Measurements from ENCODE around the gene CTSW. TPM values are rescaled to one million over a fixed set of nuclear protein-coding genes. Genes with fewer than 3 reads are reported as not detected.

The CTSW gene
- polyA plus RNA-seq, 2 of the 4 experiments (the other 2 are of a cell fraction), result not detected

DNA sequence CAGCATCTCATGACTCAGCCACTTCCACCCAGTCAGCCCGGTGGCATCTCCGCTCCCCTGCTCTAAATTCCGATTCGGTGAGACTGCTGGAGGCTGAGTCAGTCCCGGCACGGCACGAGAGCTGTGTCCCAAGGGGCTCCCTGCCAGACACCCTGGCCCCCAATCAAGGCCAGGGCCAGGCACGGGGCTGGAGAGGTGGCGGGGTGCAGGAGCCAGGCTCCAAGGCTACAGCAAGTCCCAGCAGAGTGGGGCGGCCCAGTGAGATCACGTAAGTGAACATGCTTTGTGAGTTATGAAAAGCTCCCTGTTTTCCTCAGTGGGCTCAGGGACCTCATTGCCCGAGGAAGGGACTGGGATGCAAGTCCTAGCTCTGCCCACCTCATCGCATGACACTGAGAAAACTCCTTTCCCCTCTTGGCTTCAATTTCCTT is 36.2 kb downstream of the CTSW start:
- CTCF ChIA-PET, result interaction anchor here (1.7 to 31.6 kb wide), 3 partner anchors 9 to 73 kb away, joined by 4 to 618 read pairs (median 10); partner anchors contain the start of genes CCDC85B, FIBP and FOSL1
- TF ChIP-seq GATA3 (IDR thresholded peaks at IDR 0.05; ENCODE audit: borderline replicate concordance), result peak; percentile 90
- TF ChIP-seq SMC3 (IDR thresholded peaks at IDR 0.05), result 0 out of 3 replicates have a peak, but pooled peaks have one; percentile 11
- TF ChIP-seq, protein P1, sequence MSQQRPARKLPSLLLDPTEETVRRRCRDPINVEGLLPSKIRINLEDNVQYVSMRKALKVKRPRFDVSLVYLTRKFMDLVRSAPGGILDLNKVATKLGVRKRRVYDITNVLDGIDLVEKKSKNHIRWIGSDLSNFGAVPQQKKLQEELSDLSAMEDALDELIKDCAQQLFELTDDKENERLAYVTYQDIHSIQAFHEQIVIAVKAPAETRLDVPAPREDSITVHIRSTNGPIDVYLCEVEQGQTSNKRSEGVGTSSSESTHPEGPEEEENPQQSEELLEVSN (IDR thresholded peaks at IDR 0.05; ENCODE audit: borderline replicate concordance, low read depth), result peak; percentile 29; the same call in 1 of the 2 replicates
- TF ChIP-seq SREBF2 (IDR thresholded peaks at IDR 0.05), result no peak
- TF ChIP-seq KDM1A (IDR thresholded peaks at IDR 0.05; ENCODE audit: low read depth), result no peak
- peak; percentile 51; the same call in 1 of the 2 replicates for TF ChIP-seq HOXB5 (CRISPR knock-in tag; IDR thresholded peaks at IDR 0.05)
- TF ChIP-seq MAFK (IDR thresholded peaks at IDR 0.05; ENCODE audit: partially characterized antibody), result peak; percentile 96
- peak; percentile 61 for TF ChIP-seq TP53 (CRISPR knock-in tag; IDR thresholded peaks at IDR 0.05)
- peak; percentile 92 for TF ChIP-seq JUNB (IDR thresholded peaks at IDR 0.05)
- peak; percentile 84 for TF ChIP-seq MYC (IDR thresholded peaks at IDR 0.05; ENCODE audit: borderline replicate concordance, low read length)
- TF ChIP-seq HOXB13 (CRISPR knock-in tag; IDR thresholded peaks at IDR 0.05; ENCODE audit: low read depth), result peak; percentile 75; the same call in 1 of the 2 replicates
- TF ChIP-seq PHF8 (IDR thresholded peaks at IDR 0.05; ENCODE audit: borderline replicate concordance, low read depth), result no peak
- peak; percentile 42; the same call in 1 of the 2 replicates for TF ChIP-seq RARB (CRISPR knock-in tag; IDR thresholded peaks at IDR 0.05)
- peak; percentile 47 to 86; a peak in 2 of 5 replicates for TF ChIP-seq EP300 (IDR thresholded peaks at IDR 0.05)
- TF ChIP-seq RNF2 (IDR thresholded peaks at IDR 0.05; ENCODE audit: borderline replicate concordance, low read depth), result no peak
- TF ChIP-seq RCOR1 (IDR thresholded peaks at IDR 0.05; ENCODE audit: low read depth, low read length), result no peak
- peak; percentile 85 for TF ChIP-seq NFE2L2 (conservative IDR thresholded peaks at IDR 0.05; ENCODE audit: low read length)
- TF ChIP-seq, protein P2, sequence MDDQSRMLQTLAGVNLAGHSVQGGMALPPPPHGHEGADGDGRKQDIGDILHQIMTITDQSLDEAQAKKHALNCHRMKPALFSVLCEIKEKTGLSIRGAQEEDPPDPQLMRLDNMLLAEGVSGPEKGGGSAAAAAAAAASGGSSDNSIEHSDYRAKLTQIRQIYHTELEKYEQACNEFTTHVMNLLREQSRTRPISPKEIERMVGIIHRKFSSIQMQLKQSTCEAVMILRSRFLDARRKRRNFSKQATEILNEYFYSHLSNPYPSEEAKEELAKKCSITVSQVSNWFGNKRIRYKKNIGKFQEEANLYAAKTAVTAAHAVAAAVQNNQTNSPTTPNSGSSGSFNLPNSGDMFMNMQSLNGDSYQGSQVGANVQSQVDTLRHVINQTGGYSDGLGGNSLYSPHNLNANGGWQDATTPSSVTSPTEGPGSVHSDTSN (IDR thresholded peaks at IDR 0.05), result peak; percentile 75
- no peak for TF ChIP-seq HEYL (CRISPR knock-in tag; IDR thresholded peaks at IDR 0.05)
- TF ChIP-seq, protein P3, sequence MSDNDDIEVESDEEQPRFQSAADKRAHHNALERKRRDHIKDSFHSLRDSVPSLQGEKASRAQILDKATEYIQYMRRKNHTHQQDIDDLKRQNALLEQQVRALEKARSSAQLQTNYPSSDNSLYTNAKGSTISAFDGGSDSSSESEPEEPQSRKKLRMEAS (IDR thresholded peaks at IDR 0.05), result peak; percentile 90
- TF ChIP-seq FOSB (CRISPR knock-in tag; IDR thresholded peaks at IDR 0.05), result peak; percentile 85
- TF ChIP-seq EHF (CRISPR knock-in tag; IDR thresholded peaks at IDR 0.05), result no peak
- TF ChIP-seq, protein P4, sequence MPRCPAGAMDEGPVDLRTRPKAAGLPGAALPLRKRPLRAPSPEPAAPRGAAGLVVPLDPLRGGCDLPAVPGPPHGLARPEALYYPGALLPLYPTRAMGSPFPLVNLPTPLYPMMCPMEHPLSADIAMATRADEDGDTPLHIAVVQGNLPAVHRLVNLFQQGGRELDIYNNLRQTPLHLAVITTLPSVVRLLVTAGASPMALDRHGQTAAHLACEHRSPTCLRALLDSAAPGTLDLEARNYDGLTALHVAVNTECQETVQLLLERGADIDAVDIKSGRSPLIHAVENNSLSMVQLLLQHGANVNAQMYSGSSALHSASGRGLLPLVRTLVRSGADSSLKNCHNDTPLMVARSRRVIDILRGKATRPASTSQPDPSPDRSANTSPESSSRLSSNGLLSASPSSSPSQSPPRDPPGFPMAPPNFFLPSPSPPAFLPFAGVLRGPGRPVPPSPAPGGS (IDR thresholded peaks at IDR 0.05), result 0 out of 3 replicates have a peak, but pooled peaks have one; percentile 62
- peak; percentile 97 for TF ChIP-seq FOSL2 (IDR thresholded peaks at IDR 0.05)
- peak; percentile 100 for TF ChIP-seq FOSL2 (CRISPR knock-in tag; IDR thresholded peaks at IDR 0.05)
- TF ChIP-seq HOXA7 (CRISPR knock-in tag; IDR thresholded peaks at IDR 0.05), result peak; percentile 70; the same call in 1 of the 2 replicates
- peak in 1 of 2 experiments; percentile 91; a peak in 3 of 5 replicates for TF ChIP-seq JUN (IDR thresholded peaks at IDR 0.05)
- TF ChIP-seq BHLHE40 (IDR thresholded peaks at IDR 0.05; ENCODE audit: low read depth, low read length), result peak; percentile 99
- TF ChIP-seq, protein P5, sequence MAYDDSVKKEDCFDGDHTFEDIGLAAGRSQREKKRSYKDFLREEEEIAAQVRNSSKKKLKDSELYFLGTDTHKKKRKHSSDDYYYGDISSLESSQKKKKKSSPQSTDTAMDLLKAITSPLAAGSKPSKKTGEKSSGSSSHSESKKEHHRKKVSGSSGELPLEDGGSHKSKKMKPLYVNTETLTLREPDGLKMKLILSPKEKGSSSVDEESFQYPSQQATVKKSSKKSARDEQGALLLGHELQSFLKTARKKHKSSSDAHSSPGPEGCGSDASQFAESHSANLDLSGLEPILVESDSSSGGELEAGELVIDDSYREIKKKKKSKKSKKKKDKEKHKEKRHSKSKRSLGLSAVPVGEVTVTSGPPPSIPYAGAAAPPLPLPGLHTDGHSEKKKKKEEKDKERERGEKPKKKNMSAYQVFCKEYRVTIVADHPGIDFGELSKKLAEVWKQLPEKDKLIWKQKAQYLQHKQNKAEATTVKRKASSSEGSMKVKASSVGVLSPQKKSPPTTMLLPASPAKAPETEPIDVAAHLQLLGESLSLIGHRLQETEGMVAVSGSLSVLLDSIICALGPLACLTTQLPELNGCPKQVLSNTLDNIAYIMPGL (CRISPR knock-in tag; IDR thresholded peaks at IDR 0.05; ENCODE audit: borderline replicate concordance), result no peak
- TF ChIP-seq NPAS2 (CRISPR knock-in tag; IDR thresholded peaks at IDR 0.05; ENCODE audit: borderline replicate concordance), result no peak
- peak in 1 of 2 experiments; percentile 51; a peak in 1 of 4 replicates for TF ChIP-seq CEBPB (IDR thresholded peaks at IDR 0.05)
- TF ChIP-seq EHMT2 (IDR thresholded peaks at IDR 0.05; ENCODE audit: low read depth), result no peak
- TF ChIP-seq ZNF302 (CRISPR knock-in tag; IDR thresholded peaks at IDR 0.05), result peak; percentile 75
- TF ChIP-seq FOXS1 (CRISPR knock-in tag; IDR thresholded peaks at IDR 0.05), result peak; percentile 30; the same call in 1 of the 2 replicates
- TF ChIP-seq POLR2AphosphoS2 (conservative IDR thresholded peaks at IDR 0.05; ENCODE audit: low read length), result no peak

More for the DNA sequence above, 36.2 kb downstream of the CTSW start:
- H3K4me1 ChIP-seq, result peaks cover 74% of the 10 kb centered on the region
- FAIRE-seq, result no peak
- H3K9me3 ChIP-seq, result no peaks in the 10 kb centered on the region
- H3K4me2 ChIP-seq, result peak overlapping the region; percentile 98
- peak; percentile 71 to 80 for ATAC-seq
- peak overlapping the region; percentile 93 to 100 for H3K27ac ChIP-seq
- peak; percentile 94 to 98 for DNase-seq (ENCODE audit: low read depth in 1 of 2, low spot score in 1 of 2)
- peak overlapping the region; percentile 9; the same call in 1 of the 3 replicates for H3K4me3 ChIP-seq
- POLR2A ChIA-PET, result interaction anchor here (0.9 to 1.9 kb wide), 6 partner anchors 15 to 58 kb away, joined by 3 to 43 read pairs (median 8); partner anchors contain the start of genes CCDC85B, FIBP, FOSL1 and MUS81
- WGBS (ENCODE audit: missing lambda C conversion rate), result under 1% methylated on average over 13 of the region's 13 CpGs
